ENCODE data around the gene ICAM1.

DNA sequence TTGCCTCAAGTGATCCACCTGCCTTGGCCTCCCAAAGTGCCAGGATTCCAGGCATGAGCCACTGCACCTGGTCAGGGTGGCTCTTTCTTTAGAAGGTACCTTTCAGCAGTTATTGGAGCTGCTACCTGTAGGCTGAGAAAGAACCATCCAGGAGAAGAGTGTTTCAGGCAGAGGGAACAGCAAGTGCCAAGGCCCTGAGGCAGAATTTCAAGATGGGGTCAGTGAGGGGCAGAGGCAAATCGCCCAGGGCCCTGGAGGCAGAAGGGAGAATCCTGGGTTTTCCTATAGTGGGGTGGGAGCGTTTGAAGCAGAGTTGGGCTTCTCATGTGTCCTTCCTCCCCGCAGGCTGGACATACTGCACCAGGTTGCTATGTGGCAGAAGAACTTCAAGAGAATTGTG, 16.7 kb upstream of the ICAM1 start:
- TF ChIP-seq, protein P1, sequence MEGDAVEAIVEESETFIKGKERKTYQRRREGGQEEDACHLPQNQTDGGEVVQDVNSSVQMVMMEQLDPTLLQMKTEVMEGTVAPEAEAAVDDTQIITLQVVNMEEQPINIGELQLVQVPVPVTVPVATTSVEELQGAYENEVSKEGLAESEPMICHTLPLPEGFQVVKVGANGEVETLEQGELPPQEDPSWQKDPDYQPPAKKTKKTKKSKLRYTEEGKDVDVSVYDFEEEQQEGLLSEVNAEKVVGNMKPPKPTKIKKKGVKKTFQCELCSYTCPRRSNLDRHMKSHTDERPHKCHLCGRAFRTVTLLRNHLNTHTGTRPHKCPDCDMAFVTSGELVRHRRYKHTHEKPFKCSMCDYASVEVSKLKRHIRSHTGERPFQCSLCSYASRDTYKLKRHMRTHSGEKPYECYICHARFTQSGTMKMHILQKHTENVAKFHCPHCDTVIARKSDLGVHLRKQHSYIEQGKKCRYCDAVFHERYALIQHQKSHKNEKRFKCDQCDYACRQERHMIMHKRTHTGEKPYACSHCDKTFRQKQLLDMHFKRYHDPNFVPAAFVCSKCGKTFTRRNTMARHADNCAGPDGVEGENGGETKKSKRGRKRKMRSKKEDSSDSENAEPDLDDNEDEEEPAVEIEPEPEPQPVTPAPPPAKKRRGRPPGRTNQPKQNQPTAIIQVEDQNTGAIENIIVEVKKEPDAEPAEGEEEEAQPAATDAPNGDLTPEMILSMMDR (IDR thresholded peaks at IDR 0.05; ENCODE audit: control extremely low read depth in 1 of 3, insufficient read depth in 1 of 3, low read depth in 1 of 3, low read length in 3 of 3), result no peak
- no peak for TF ChIP-seq TAF1 (IDR thresholded peaks at IDR 0.05; ENCODE audit: low read depth, low read length)
- no peak for TF ChIP-seq CREB1 (IDR thresholded peaks at IDR 0.05)
- no peak for TF ChIP-seq POLR2A (IDR thresholded peaks at IDR 0.05; ENCODE audit: control extremely low read depth in 1 of 2, low read depth in 2 of 2, low read length in 2 of 2)
- TF ChIP-seq POLR2AphosphoS5 (IDR thresholded peaks at IDR 0.05; ENCODE audit: low read depth, low read length), result no peak
- no peak for TF ChIP-seq HDAC2 (IDR thresholded peaks at IDR 0.05; ENCODE audit: borderline replicate concordance in 1 of 2, low read depth in 2 of 2, low read length in 2 of 2)
- no peak for TF ChIP-seq SP1 (IDR thresholded peaks at IDR 0.05; ENCODE audit: low read depth, low read length)
- no peak for TF ChIP-seq TEAD4 (IDR thresholded peaks at IDR 0.05; ENCODE audit: low read depth, low read length)
- TF ChIP-seq BACH1 (IDR thresholded peaks at IDR 0.05; ENCODE audit: low read length), result no peak
- no peak for TF ChIP-seq HDAC6 (IDR thresholded peaks at IDR 0.05; ENCODE audit: low read depth, low read length)

All from H1 (cell line).